Erythroblast (primary cell): ENCODE data around the gene EHBP1.
"Not testable (repeated sequence)": the region's sequence is repeated elsewhere in the genome, so short reads cannot be mapped to it uniquely, and the experiment has no call there.

ENCODE experiments used
- DNase-seq, 2 experiments: peaks; one replicate each; lab custom pipeline; 2025; lab: John Stamatoyannopoulos, UW
- GATA1 ChIP-seq: IDR thresholded peaks from 2 replicates; pipeline ENCODE4 v1.6.1; 2011; ENCODE audit warnings: low read depth, mild to moderate bottlenecking, control low read depth, low read length, moderate library complexity
- POLR2A ChIP-seq: IDR thresholded peaks from 2 replicates; pipeline ENCODE4 v1.6.1; 2011; ENCODE audit warnings: mild to moderate bottlenecking, low read length

The EHBP1 gene

GRCh38 chr2:63073994-63074393 lies 368.5 kb downstream of the EHBP1 start:
- no peak for DNase-seq
- TF ChIP-seq GATA1 (no peak), POLR2A (no peak)

GRCh38 chr2:63074399-63074798 lies 368.9 kb downstream of the EHBP1 start:
- DNase-seq = not testable (repeated sequence)

GRCh38 chr2:63078852-63079606 lies 373.5 kb downstream of the EHBP1 start:
- DNase-seq = peak; percentile 36 to 54
- no peak for TF ChIP-seq POLR2A
- TF ChIP-seq GATA1 = no peak

- TF ChIP-seq GATA1 (no peak), POLR2A (no peak)
- no peak for DNase-seq
Measured at GRCh38 chr2:63081404-63081803, 375.9 kb downstream of the EHBP1 start.

- no peak for DNase-seq
Measured at GRCh38 chr2:63086687-63087086, 381.2 kb downstream of the EHBP1 start.

GRCh38 chr2:63092401-63092800 lies 386.9 kb downstream of the EHBP1 start:
- no peak for DNase-seq
- TF ChIP-seq GATA1 = no peak

More at GRCh38 chr2:63086687-63087086, 381.2 kb downstream of the EHBP1 start:
- TF ChIP-seq GATA1 (no peak), POLR2A (no peak)

- DNase-seq = no peak
- no peak for TF ChIP-seq GATA1
- no peak for TF ChIP-seq POLR2A
Measured at GRCh38 chr2:63092857-63093256, 387.3 kb downstream of the EHBP1 start.

GRCh38 chr2:63093502-63093901 lies 388.0 kb downstream of the EHBP1 start:
- TF ChIP-seq GATA1 (no peak), POLR2A (no peak)
- no peak for DNase-seq
